Right cardiac atrium (tissue), 5 donors: ENCODE results near the gene POR. TPM values are rescaled to one million over a fixed set of nuclear protein-coding genes. Genes with fewer than 3 reads are reported as not detected.

Experiments
- ATAC-seq, 2 donors: fragments of 200-7000 bp; cut with Tn5 transposase; one replicate each; pipeline versions ENCODE4 v1.8.0 to v1.9.1; 2020; ENCODE audit warnings: moderate library complexity in 2 of 2, mild to moderate bottlenecking in 1 of 2
- DNase-seq, 3 donors: peaks; one replicate each; pipeline ENCODE4 v3.0.0-alpha.2; 2020
- H3K27ac ChIP-seq: one replicate; pipeline ENCODE4 v1.5.1; 2013; ENCODE audit warnings: mild to moderate bottlenecking, low read length, control low read depth, moderate library complexity
- H3K27me3 ChIP-seq: one replicate; pipeline ENCODE4 v1.6.1; 2013; ENCODE audit not compliant: control insufficient read depth, insufficient read depth
- H3K4me1 ChIP-seq: one replicate; pipeline ENCODE4 v1.6.1; 2013; ENCODE audit warnings: low read length; ENCODE audit not compliant: control insufficient read depth, insufficient read depth
- H3K4me3 ChIP-seq: one replicate; pipeline ENCODE4 v1.5.1; 2013; ENCODE audit warnings: low read length, control low read depth
- H3K9me3 ChIP-seq: one replicate; pipeline ENCODE4 v1.6.1; 2013; ENCODE audit warnings: low read length; ENCODE audit not compliant: control insufficient read depth
- WGBS: extraction: QIAGEN DNeasy Blood & Tissue Kit; methylation state at CpG from one replicate; pipeline ENCODE4 v1.1.7; 2013; 5-methylcytosine and 5-hydroxymethylcytosine counted together
- intact Hi-C, 4 donors: fragments of 100-400 bp; cut with DNase I; formaldehyde crosslinking; loops; one replicate each; pipeline versions ENCODE4 v1.11.0 to v1.14.0; 2022 to 2023
- polyA plus RNA-seq: library from polyadenylated mRNA; stranded (reverse); fragments of 200-250 nt; gene quantifications from one replicate; pipeline ENCODE4 v1.2.3, GENCODE V29; 2013
- total RNA-seq, 4 donors: library from RNA; stranded (reverse); fragmentation: NEBNext Ultra II Directional; extraction: Animal tissue kit (Norgen Biotek cat#: 25700); gene quantifications; one replicate each; pipeline ENCODE4 v1.2.1, GENCODE V29; 2021
- donor health status: healthy with polysubstance abuse.
- donor health status: DM: no; HTN: yes; CAD: no.
- donor health status: DM: no; HTN: no; CAD: no.
- donor health status: DM: no; HTN: yes; CAD: no; lungs with severe emphysema.
- donor health status: DM: yes; HTN: yes; CAD: no.

POR gene
- total and polyA plus RNA-seq, 5 donors = 47.4 to 122 (median 61.1) TPM

DNA sequence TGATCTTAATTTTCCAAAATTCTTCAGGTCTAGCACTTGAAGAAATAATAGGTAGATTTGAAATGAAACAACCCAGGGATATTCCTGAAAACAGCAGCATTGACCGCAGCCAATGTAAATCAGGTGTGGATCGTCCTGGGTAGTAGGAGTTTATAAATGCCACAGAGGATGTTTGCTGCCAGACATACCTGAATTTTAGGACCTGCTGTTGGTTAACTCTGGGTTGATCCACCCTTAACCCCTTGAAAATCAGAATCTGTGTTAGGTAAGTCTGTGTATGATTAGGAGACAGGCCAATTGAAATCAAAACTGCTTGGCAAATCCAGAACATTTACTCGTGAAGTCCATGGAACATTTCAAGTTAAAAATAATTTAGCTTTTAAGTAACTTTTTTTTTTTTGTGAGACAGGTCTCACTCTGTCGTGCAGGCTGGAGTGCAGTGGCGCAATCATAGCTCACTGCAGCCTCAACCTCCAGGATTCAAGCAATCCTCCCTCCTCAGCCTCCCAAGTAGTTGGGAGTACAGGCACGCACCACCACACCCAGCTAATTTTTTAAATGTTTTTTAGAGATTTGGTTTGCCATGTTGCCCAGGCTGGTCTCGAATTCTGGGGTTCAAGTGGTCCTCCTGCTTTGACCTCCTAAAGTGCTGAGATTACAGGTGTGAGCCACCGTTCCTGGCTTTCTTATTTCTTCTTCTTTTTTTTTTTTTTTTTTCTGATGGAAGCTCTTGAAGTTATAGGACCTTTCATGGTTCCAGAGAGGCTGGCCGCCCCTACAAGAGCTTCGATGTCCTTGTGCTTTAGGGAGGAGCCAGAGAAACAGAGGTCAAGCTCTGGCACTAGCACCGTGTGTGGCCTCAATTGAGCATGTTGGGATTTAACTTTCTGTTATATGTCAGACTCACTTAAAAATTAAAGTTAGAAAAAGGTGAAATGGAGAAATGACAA, 2.0 kb downstream of the POR start:
- Histone ChIP-seq H3K27me3 (no peaks in the 10 kb centered on the region), H3K4me1 (peaks cover 4% of the 10 kb centered on the region), H3K27ac (no peak overlapping the region), H3K4me3 (no peak overlapping the region), H3K9me3 (no peaks in the 10 kb centered on the region)
- whole genome bisulfite sequencing = 86% methylated on average over 11 of the region's 11 CpGs
- DNase-seq = no peak
- intact Hi-C loops = loop anchor here in 2 of 4 donors (5.0 to 10.0 kb wide), 2 partner anchors 48 to 75 kb away; partner anchors contain the start of gene TMEM120A (in 1 of the 2)
- ATAC-seq = no peak

DNA sequence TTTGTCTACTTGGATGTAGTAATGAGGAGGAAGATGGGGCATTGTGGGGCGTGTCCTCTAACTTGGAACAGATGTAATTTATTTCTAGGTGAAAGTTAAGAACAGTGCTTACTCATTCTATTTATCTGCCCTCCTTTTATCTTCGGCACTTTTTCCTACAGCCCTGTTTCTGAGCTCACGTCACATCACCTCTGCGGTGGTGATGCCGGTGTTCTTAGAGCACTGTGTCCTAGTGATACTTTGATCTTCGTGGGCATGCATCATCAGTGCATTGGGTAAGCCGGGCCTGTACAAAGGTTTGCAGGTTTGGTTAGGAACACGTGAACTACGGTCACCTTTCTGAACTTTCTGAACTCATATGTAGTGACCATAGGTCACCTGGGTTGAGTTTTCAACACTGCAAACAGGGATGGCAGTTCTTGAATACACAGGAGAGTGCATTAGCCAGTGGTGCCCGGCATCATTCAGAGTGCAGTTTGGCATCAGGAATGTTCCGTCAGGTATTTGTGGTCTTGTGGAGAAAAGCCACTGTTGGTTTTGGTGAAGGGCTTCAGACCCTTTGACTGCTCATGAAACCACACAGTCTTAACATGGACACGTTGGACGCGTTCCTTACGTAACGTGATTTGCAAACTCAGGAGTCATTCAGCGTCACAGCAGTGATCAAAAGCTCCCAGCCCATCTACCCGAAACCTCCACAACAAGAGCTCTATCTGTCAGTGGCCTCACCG, 5.6 kb downstream of the POR start:
- no peak for DNase-seq

DNA sequence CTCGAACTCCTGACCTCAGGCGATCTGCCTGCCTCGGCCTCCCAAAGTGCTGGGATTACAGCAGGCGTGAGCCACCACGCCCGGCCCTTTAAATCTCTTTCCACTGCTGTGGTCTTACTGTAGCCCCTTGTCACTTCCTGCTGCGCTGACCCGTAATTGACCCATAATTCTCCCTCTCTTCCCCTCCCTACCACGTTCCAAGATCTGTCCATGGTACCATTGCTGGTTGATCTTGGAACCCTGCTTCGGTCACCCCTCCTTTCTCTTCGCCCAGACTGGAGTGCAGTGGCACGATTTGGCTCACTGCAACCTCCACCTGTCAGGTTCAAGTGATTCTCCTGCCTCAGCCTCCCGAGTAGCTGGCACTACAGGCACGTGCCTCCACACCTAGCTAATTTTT, 6.5 kb downstream of the POR start:
- Histone ChIP-seq H3K4me1 (peaks cover 11% of the 10 kb centered on the region), H3K27ac (no peak overlapping the region), H3K4me3 (no peak overlapping the region), H3K9me3 (no peaks in the 10 kb centered on the region), H3K27me3 (no peaks in the 10 kb centered on the region)
- WGBS = 71% methylated on average over 14 of the region's 14 CpGs
- intact Hi-C loops = loop anchor here in 1 of 4 donors (5.0 kb wide), 1 partner anchor 36 kb away; no protein-coding TSS in a partner anchor
- ATAC-seq = no peak
- DNase-seq = peak in 1 of 3 donors; percentile 33

More for the DNA sequence above, 5.6 kb downstream of the POR start:
- 88% methylated on average over 19 of the region's 19 CpGs for whole genome bisulfite sequencing
- peaks cover 8% of the 10 kb centered on the region for H3K4me1 ChIP-seq
- no peak overlapping the region for H3K4me3 ChIP-seq
- intact Hi-C loops = loop anchor here in 1 of 4 donors (5.0 kb wide), 1 partner anchor 37 kb away; no protein-coding TSS in a partner anchor
- H3K27ac ChIP-seq = no peak overlapping the region
- no peaks in the 10 kb centered on the region for H3K27me3 ChIP-seq
- H3K9me3 ChIP-seq = no peaks in the 10 kb centered on the region
- ATAC-seq = peak; percentile 30 to 64

DNA sequence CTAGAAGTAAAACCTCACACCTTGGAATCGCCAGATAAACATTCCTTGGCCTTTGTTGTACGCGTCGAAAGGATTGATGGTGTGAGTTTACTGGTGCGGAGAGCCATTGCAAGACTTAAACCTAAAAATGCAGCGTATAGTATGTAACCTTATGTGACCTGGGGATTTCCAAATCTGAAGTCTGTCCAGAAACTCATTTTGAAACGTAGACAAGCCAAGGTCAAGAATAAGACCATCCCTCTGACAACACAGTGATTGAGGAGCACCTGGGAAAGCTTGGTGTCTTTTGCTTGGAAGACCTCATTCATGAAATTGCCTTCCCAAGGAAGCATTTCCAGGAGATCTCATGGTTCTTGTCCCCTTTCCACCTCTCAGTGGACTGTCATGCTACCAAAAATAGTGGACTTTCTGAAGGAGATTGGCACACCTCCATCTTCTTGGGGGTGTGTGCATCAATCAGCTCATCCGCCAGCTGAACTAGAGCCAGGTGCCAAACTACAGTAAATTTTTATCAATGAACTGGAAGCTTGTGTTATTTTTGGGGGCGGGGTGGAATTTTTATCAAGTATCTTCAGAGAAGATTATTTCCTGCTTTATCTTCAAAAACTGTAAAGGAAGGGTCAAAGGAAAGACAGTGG, 8.1 kb downstream of the POR start:
- Histone ChIP-seq H3K27me3 (no peaks in the 10 kb centered on the region), H3K4me3 (no peak overlapping the region), H3K27ac (no peak overlapping the region), H3K4me1 (peaks cover 11% of the 10 kb centered on the region), H3K9me3 (no peaks in the 10 kb centered on the region)
- no peak for ATAC-seq
- intact Hi-C loops = loop anchor here in 1 of 4 donors (5.0 kb wide), 1 partner anchor 34 kb away; no protein-coding TSS in a partner anchor
- 73% methylated on average over 9 of the region's 9 CpGs for WGBS
- DNase-seq = no peak

DNA sequence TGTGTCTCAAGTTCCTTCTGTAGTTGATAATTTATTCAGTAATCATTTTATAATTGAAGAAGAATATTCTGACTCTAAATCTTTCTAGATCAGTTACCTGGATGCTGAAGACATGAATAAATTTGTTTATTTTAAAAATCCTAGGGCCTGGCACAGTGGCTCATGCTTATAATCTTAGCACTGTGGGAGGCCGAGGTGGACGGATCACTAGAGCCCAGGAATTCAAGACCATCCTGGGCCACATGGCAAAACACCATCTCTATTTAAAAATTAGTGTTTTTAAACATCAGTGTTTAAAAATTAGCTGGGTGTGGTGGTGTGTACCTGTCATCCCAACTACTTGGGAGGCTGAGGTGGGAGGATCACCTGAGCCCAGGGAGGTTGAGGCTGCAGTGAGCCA, 9.3 kb downstream of the POR start:
- intact Hi-C loops = loop anchor here in 1 of 4 donors (5.0 kb wide), 1 partner anchor 33 kb away; no protein-coding TSS in a partner anchor
- no peak overlapping the region for H3K4me3 ChIP-seq
- 98% methylated on average over 2 of the region's 2 CpGs for WGBS
- ATAC-seq (no peak), DNase-seq (peak in 1 of 3 donors; percentile 7)
- H3K9me3 ChIP-seq = no peaks in the 10 kb centered on the region
- H3K27me3 ChIP-seq = no peaks in the 10 kb centered on the region
- H3K4me1 ChIP-seq = peaks cover 9% of the 10 kb centered on the region
- H3K27ac ChIP-seq = no peak overlapping the region

DNA sequence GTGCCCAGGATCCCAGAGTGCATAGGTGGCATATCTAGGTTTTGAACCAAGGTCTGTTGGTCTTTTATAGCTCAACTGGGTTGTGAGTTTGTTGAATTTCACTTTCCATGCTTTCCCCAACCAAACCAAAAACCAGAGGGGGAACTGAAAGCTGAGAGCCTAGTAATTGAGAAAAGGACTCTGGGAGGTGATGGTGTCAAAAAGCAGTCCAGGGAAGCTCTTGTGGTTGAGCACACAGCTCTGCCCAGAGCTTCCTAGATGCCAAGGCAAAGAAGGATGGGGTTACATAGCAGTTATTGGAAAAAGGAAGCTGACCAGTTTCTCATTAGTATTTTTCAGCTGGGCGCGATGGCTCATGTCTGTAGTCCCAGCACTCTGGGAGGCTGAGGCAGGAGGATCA, 9.9 kb downstream of the POR start:
- Histone ChIP-seq H3K9me3 (no peaks in the 10 kb centered on the region), H3K27me3 (no peaks in the 10 kb centered on the region), H3K27ac (no peak overlapping the region), H3K4me3 (no peak overlapping the region), H3K4me1 (peaks cover 9% of the 10 kb centered on the region)
- 91% methylated on average over 2 of the region's 2 CpGs for WGBS
- intact Hi-C loops = loop anchor here in 1 of 4 donors (5.0 kb wide), 1 partner anchor 32 kb away; no protein-coding TSS in a partner anchor
- DNase-seq (no peak), ATAC-seq (no peak)

DNA sequence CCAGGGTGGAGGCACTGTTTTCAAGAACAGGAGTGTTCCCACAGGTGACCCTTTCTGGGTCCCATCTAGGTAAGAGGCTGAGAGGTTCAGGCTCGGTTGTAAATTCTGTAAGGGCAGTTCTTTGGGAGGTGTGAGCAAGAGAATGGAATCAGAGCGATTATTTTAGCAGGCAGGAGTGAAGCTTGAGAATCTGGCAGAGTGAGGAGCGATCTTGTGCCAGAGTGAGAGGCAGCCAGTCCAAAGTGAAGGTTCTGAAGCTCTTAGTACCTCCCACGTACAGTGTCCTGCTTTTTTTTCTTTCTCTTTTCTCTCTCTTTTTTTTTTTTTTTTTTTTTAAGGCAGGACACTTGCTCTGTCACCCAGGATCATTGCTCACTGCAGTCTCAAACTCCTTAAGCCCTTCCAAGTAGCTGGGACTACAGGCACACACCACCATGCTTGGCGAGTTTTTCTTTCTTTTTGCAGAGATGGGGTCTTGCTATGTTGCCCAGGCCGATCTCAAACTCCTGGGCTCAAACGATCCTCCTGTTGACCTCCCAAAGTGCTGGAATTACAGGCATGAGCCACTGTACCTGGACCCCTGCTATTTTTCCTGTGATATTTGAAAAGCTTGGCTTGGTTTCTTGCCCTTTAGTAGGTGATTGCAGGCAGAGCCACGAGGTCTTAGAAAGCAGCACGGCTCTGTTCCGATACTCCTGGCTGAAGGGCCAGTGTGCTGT, 10.9 kb downstream of the POR start:
- Histone ChIP-seq H3K9me3 (no peaks in the 10 kb centered on the region), H3K4me3 (no peak overlapping the region), H3K4me1 (peaks cover 9% of the 10 kb centered on the region), H3K27ac (peak overlapping the region; percentile 21), H3K27me3 (no peaks in the 10 kb centered on the region)
- 73% methylated on average over 10 of the region's 10 CpGs for WGBS
- intact Hi-C loops = no loop called here
- ATAC-seq (peak; percentile 48 to 80), DNase-seq (peak in 1 of 3 donors; percentile 60)

DNA sequence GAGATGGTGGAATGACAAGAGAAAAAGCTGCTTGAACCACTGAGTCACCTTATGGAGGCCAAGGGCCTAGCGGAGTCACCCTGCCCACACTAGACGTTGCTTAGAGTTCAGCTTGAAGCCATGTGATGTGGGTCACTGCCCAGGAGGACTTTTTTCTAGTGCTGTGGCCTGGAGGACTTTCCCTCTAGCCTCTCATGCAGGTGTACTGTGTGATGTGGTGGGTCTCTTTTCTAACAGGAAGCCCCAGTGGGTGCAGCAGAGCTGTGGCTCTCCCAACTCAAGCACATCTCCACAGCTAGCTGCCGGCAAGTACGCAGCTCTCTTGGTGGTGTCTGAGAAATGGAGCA, 13.6 kb downstream of the POR start:
- 88% methylated on average over 4 of the region's 4 CpGs for WGBS
- H3K9me3 ChIP-seq = no peaks in the 10 kb centered on the region
- no peak overlapping the region for H3K4me3 ChIP-seq
- ATAC-seq = no peak
- no peaks in the 10 kb centered on the region for H3K27me3 ChIP-seq
- intact Hi-C loops = no loop called here
- H3K27ac ChIP-seq = no peak overlapping the region
- peaks cover 6% of the 10 kb centered on the region for H3K4me1 ChIP-seq
- DNase-seq = peak in 1 of 3 donors; percentile 9

DNA sequence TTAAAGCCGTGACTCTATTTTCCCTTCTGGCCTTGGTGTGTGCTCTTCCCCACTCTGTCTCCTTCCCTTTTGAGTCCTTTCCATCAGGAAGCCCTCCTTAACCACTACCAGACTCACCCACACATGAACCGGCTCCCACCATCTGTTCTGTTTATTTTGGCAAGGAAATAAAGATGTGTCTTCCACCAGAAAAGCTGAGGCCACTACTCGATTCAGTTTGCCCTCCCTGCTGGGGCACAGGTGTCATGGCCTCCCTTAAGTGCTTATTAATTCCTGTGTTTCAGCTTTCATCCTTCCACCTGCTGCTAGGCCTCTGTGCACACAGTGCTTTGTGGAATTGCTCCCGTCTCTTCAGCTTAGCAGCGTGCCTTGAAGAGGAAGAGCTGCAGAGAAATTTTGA, 16.7 kb downstream of the POR start:
- DNase-seq = no peak
- no peak for ATAC-seq
- H3K9me3 ChIP-seq = no peaks in the 10 kb centered on the region
- H3K27ac ChIP-seq = no peak overlapping the region
- 70% methylated on average over 5 of the region's 5 CpGs for WGBS
- H3K4me1 ChIP-seq = no peaks in the 10 kb centered on the region
- intact Hi-C loops = no loop called here
- H3K4me3 ChIP-seq = no peak overlapping the region
- no peaks in the 10 kb centered on the region for H3K27me3 ChIP-seq
